DMS79 (cell line): ENCODE results near the gene SPDEF.
A peak's percentile ranks its signal among the peaks of the same experiment; 100 is the strongest.

Source experiments
- DNase-seq: peaks from one replicate; lab custom pipeline; 2025; lab: John Stamatoyannopoulos, UW

Gene SPDEF

GRCh38 chr6:34544776-34545471 lies 11.2 kb downstream of the SPDEF start:
- no peak for DNase-seq

- no peak for DNase-seq
Measured at GRCh38 chr6:34544052-34544604, 12.0 kb downstream of the SPDEF start.

GRCh38 chr6:34543421-34543820 lies 12.7 kb downstream of the SPDEF start:
- DNase-seq = no peak

GRCh38 chr6:34540841-34541240 lies 15.3 kb downstream of the SPDEF start:
- DNase-seq = no peak

DNA sequence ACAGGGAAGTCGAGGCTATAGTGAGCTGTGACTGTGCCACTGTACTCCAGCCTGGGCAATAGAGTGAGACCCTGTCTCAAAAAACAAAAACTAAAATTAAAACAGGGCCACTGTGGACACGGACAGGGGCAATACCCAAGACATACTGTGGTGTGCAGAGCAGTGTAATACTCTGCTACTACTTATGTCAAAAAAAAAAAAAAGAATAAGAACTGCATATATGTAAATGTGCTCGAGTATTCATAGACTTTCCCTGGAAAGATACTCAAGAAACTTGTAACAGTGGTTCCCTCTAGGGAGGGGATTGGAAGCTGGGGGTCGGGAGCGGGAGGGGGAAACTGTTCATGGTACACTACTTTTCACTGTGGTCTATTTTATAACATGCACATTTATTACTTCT lies 15.9 kb downstream of the SPDEF start:
- no peak for DNase-seq

GRCh38 chr6:34539181-34539580 lies 16.9 kb downstream of the SPDEF start:
- DNase-seq = no peak

DNA sequence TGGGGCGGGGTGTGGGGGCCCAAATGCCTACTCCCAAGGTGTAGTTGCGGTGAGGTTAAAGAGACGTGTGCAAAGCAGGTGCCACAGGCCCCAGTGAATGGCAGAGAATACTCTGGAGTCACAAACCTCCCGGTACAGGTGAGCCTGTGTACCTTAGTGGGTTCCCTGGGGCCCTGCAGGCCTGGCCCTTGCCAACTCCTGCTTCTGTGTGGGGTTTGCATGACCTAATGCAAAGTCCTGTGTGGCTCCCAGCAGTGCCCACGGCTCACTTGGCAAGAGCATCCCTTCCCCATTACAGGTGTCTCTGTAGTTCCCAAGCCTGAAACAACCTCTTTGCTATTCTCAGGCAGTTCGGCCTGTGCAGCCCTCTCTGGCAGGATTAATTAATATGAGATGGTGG lies 17.5 kb downstream of the SPDEF start:
- DNase-seq = no peak

DNA sequence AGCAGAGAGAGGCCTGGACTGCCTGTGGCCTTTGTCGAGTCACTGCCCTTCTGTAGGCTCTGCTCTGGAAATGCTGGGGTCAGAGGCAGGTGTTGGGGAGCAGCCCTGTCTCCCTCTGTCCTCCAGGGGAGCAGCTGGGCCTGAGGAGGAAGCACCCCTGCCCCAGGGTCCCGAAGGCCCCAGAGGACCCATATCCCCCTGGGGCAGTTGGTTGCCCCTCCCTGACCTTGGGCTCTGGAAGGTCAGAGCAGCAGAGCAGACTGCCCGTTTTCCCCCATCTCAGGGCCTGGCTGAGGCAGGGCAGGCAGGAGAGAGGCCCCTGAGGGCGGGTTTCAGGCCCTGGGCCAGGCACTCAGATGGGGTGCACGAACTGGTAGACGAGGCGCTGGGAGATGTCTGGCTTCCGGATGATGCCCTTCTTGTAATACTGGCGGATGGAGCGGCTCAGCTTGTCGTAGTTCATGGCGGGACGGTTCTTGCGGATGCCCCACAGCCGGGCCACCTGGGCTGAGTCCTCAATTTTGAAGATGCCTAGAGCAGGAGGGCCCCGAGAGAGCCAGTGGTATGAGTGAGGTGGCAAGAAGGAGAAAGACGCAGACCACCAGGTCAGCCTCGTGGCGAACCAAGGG lies 18.1 kb downstream of the SPDEF start:
- no peak for DNase-seq

- DNase-seq = no peak
Measured at GRCh38 chr6:34536959-34537848, 18.9 kb downstream of the SPDEF start.

DNA sequence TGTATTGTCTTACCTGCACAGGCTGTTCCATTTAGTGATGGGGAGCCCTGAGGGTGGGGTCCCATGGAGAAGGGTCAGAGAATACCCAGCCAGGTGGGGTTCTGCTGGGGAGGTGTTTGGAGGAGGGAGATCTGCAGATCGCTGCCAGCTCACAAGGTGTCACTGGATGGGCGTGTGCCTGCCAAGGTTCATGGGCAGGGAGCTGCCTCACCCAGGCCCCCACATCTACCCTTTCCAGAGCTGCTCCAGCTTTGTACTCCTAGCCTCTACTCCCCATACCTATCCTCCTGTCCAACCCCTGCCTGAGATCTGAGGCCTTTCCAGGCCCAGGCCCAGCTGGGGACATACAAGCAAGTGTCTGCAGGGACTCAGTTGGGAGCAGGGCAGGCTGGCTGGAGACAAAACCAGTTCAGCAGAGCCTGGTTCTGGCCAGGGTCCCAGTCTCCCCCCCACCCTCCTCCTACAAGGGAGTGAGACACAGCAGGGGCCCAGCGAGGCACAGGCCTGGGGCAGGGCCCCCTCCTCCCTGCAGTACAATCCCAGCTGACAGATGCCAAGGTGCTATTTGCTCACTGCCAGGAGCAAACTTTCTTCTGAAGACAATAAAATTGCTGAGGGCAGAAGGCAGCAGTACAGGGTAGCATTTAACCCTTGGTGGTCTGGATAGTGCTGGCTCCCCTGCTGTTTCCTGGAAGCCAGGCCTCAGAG lies 19.7 kb downstream of the SPDEF start:
- peak; percentile 60 for DNase-seq

DNA sequence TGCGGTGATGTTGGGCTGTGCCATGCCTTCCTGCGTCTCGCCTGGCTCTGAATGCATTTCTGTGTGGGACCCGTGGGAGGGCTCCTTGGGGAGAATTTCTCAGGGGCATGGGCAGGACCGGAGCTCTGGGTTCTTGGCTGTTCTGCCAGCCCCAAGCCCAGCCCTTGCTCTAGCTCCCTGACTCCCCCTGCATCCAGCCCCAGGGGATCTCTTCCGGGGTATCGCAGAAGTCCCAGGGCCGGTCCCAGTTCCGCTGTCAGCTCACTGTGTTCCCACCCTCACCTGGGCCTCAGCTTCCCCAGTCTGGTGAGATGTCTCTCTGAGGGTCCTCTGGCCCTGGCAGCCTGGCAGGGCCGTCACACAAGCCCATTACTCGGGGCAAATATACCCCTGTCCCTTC lies 20.5 kb downstream of the SPDEF start:
- no peak for DNase-seq

- no peak for DNase-seq
Measured at GRCh38 chr6:34535199-34535598, 20.9 kb downstream of the SPDEF start.

GRCh38 chr6:34534656-34535055 lies 21.5 kb downstream of the SPDEF start:
- DNase-seq = no peak

GRCh38 chr6:34534146-34534545 lies 22.0 kb downstream of the SPDEF start:
- DNase-seq = no peak

- no peak for DNase-seq
Measured at GRCh38 chr6:34532230-34532629, 23.9 kb downstream of the SPDEF start.

DNA sequence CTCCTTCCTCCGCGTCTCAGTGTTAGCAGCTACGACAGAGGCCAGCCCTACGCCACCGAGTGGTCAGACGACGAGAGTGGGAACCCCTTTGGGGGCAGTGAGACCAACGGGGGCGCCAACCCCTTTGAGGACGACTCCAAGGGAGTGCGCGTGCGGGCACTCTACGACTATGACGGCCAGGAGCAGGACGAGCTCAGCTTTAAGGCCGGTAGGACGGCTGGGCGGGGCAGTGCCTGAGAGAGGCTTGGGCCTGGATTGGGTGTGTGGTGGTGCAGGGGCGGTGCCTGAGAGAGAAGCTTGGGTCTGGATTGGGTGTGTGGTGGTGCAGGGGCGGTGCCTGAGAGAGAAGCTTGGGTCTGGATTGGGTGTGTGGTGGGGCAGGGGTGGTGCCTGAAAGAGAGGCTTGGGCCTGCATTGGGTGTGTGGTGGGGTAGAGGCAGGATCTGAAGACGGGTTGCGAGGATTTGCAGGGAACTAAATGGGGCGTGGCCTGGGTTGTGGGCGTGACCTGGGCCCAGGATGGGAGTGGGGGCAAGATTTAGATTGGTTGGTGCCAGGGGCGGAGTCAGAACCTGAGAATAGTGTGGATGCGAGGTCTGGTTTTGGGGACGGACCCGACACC lies 24.4 kb downstream of the SPDEF start:
- no peak for DNase-seq

GRCh38 chr6:34530753-34531365 lies 25.3 kb downstream of the SPDEF start:
- no peak for DNase-seq

- DNase-seq = no peak
Measured at GRCh38 chr6:34529665-34530327, 26.3 kb downstream of the SPDEF start.

DNA sequence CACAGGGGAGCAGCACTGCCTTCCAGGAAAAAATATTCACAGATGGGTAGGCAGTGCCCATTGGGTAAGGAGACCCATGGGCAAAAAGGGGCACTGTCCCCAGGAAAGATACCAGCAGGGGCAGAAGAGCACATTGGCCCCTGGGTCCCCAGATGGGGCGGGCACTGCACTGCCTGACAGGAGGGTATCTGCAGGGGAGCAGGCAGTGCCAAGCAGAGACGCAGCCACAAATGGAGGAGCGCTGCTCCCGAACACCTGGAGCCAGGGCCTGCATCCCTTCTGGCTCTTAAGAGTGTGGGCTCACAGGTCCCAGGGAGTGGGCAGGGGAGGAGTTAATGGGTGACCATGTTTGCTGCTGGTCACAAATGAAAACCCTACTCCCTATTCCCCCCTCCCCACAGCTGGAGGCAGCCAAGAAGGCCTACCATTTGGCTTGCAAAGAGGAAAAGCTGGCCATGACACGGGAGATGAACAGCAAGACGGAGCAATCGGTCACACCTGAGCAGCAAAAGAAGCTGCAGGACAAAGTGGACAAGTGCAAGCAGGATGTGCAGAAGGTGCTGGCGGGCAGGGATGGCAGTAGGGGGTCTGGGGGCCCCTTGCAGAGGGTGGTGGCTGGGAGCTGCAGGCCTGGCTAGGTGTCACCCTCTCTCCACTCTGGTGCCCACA lies 27.0 kb downstream of the SPDEF start:
- DNase-seq = no peak
